Measurements from ENCODE around the gene KLHL29. TPM values are rescaled to one million over a fixed set of nuclear protein-coding genes. Genes with fewer than 3 reads are reported as not detected.

Gene KLHL29
- total RNA-seq, 1 donor from 2014 or later = 5.5 TPM

DNA sequence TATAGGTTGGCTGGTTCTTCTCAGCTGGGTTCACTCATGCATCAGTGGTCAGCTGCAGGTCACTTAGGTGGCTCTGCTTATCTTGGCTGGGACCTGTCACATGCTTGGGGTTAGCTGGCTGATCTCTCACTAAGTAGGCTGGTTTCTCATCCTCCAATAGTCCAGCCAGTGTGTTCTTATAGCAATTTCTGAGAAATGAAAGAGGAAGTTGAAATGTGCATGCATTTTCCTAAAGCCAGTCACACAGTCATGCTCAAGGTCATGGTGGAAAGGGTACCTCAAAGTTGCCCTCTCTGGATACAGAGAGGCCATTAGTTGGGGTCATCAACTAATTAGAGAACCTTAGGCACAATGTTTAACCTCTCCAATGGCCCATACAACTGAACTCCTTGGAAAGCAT, 64.4 kb downstream of the KLHL29 start:
- H3K27ac ChIP-seq (ENCODE audit: low read depth, low read length) = no peak overlapping the region

DNA sequence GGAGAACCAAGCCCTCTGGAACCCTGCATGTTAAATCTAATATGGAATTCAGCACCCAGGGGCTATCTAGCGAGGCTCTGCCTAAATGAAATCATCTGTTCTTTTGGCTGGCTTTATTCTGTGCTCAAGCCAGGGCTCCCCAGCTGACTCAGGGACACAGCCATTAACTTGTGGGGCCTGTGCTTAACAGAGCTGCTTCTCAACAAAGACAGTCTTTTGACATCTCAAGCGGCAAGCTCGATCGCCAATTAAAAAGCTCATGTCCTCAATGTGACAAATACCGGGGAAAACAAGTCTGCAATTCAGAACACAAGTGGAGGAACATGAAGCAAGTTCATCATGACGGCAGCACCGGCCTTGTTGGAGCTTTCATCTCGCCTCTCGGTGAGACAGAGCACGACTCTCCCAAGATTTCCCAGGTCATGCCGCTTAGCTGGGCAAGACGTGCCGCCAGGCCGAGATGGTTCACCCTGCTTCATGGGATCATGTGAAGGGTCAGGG, 64.9 kb downstream of the KLHL29 start:
- FAIRE-seq = no peak

More for the DNA sequence above, 64.4 kb downstream of the KLHL29 start:
- no peaks in the 10 kb centered on the region for H3K9me3 Mint-ChIP-seq (ENCODE audit: unreplicated experiment)
- peaks cover 15% of the 10 kb centered on the region for H3K27me3 ChIP-seq (ENCODE audit: insufficient read depth, low read length)
- H3K4me3 Mint-ChIP-seq (ENCODE audit: unreplicated experiment) = no peak overlapping the region
- peaks cover 16% of the 10 kb centered on the region for H3K4me1 ChIP-seq (ENCODE audit: insufficient read depth, low read length)
- no peak overlapping the region for H3K9ac ChIP-seq (ENCODE audit: low read length)
- H3K36me3 Mint-ChIP-seq (ENCODE audit: low read depth, unreplicated experiment) = no peaks in the 10 kb centered on the region
- no peak overlapping the region for H3K4me2 ChIP-seq (ENCODE audit: low read length)
- peaks cover 34% of the 10 kb centered on the region for H3K27me3 Mint-ChIP-seq (ENCODE audit: low read depth, unreplicated experiment)
- no peaks in the 10 kb centered on the region for H3K36me3 ChIP-seq (ENCODE audit: insufficient read depth, low read length)
- DNase-seq (ENCODE audit: low read depth) (no peak), FAIRE-seq (no peak)
- peaks cover 26% of the 10 kb centered on the region for H3K4me1 Mint-ChIP-seq (ENCODE audit: low read depth, unreplicated experiment)
- H3K27ac Mint-ChIP-seq (ENCODE audit: unreplicated experiment) = no peak overlapping the region
- TF ChIP-seq, protein P1, sequence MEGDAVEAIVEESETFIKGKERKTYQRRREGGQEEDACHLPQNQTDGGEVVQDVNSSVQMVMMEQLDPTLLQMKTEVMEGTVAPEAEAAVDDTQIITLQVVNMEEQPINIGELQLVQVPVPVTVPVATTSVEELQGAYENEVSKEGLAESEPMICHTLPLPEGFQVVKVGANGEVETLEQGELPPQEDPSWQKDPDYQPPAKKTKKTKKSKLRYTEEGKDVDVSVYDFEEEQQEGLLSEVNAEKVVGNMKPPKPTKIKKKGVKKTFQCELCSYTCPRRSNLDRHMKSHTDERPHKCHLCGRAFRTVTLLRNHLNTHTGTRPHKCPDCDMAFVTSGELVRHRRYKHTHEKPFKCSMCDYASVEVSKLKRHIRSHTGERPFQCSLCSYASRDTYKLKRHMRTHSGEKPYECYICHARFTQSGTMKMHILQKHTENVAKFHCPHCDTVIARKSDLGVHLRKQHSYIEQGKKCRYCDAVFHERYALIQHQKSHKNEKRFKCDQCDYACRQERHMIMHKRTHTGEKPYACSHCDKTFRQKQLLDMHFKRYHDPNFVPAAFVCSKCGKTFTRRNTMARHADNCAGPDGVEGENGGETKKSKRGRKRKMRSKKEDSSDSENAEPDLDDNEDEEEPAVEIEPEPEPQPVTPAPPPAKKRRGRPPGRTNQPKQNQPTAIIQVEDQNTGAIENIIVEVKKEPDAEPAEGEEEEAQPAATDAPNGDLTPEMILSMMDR (IDR thresholded peaks at IDR 0.05; ENCODE audit: insufficient read depth, low read depth, low read length) = no peak
- TF ChIP-seq EZH2 (IDR thresholded peaks at IDR 0.05; ENCODE audit: insufficient read depth, low read length) = no peak
- no peak overlapping the region for H3K4me3 ChIP-seq (ENCODE audit: insufficient read depth, low read depth, low read length)
- no peak overlapping the region for H2AFZ ChIP-seq (ENCODE audit: low read depth, low read length)
- H3K9me3 ChIP-seq (ENCODE audit: insufficient read depth, low read depth, low read length) = no peaks in the 10 kb centered on the region
- H4K20me1 ChIP-seq (ENCODE audit: insufficient read depth, low read length) = peaks cover 4% of the 10 kb centered on the region
- H3K79me2 ChIP-seq (ENCODE audit: insufficient read depth, low read length) = no peaks in the 10 kb centered on the region

DNA sequence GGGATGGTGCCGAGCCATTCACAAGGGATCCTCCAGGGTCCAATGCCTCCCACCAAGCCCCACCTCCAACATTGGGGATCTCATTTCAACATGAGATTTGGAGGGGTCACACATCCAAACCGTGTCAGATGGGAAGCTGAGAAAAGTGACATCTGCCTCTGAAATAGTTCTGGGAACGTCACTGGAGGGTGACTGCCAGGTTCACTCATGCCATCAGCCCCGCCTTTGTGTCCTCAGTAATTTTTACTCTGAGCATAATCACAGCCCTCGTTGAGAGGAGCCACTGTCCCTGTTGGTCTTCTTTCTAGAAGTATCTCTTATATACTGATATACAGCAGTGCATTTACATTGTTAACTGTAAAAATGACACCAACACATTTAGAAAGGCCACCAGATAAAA, 67.4 kb downstream of the KLHL29 start:
- no peaks in the 10 kb centered on the region for H4K20me1 ChIP-seq (ENCODE audit: insufficient read depth, low read length)
- H3K9me3 ChIP-seq (ENCODE audit: insufficient read depth, low read depth, low read length) = no peaks in the 10 kb centered on the region
- H3K36me3 ChIP-seq (ENCODE audit: insufficient read depth, low read length) = no peaks in the 10 kb centered on the region
- TF ChIP-seq, protein P1 (IDR thresholded peaks at IDR 0.05; ENCODE audit: insufficient read depth, low read depth, low read length) = no peak
- no peak for TF ChIP-seq EZH2 (IDR thresholded peaks at IDR 0.05; ENCODE audit: insufficient read depth, low read length)
- no peaks in the 10 kb centered on the region for H3K9me3 Mint-ChIP-seq (ENCODE audit: unreplicated experiment)
- no peak overlapping the region for H3K27ac Mint-ChIP-seq (ENCODE audit: unreplicated experiment)
- peaks cover 32% of the 10 kb centered on the region for H3K27me3 Mint-ChIP-seq (ENCODE audit: low read depth, unreplicated experiment)
- FAIRE-seq (no peak), DNase-seq (ENCODE audit: low read depth) (no peak)
- peaks cover 4% of the 10 kb centered on the region for H3K27me3 ChIP-seq (ENCODE audit: insufficient read depth, low read length)
- peaks cover 11% of the 10 kb centered on the region for H3K4me1 ChIP-seq (ENCODE audit: insufficient read depth, low read length)
- H3K4me1 Mint-ChIP-seq (ENCODE audit: low read depth, unreplicated experiment) = peaks cover 25% of the 10 kb centered on the region
- H3K36me3 Mint-ChIP-seq (ENCODE audit: low read depth, unreplicated experiment) = peaks cover 2% of the 10 kb centered on the region
- peak overlapping the region; percentile 72 for H3K4me2 ChIP-seq (ENCODE audit: low read length)
- H3K4me3 ChIP-seq (ENCODE audit: insufficient read depth, low read depth, low read length) = no peak overlapping the region
- no peak overlapping the region for H2AFZ ChIP-seq (ENCODE audit: low read depth, low read length)
- no peak overlapping the region for H3K9ac ChIP-seq (ENCODE audit: low read length)
- H3K79me2 ChIP-seq (ENCODE audit: insufficient read depth, low read length) = no peaks in the 10 kb centered on the region
- H3K4me3 Mint-ChIP-seq (ENCODE audit: unreplicated experiment) = no peak overlapping the region
- H3K27ac ChIP-seq (ENCODE audit: low read depth, low read length) = no peak overlapping the region

More for the DNA sequence above, 64.9 kb downstream of the KLHL29 start:
- no peak overlapping the region for H3K4me3 Mint-ChIP-seq (ENCODE audit: unreplicated experiment)
- H3K27ac ChIP-seq (ENCODE audit: low read depth, low read length) = no peak overlapping the region
- peaks cover 34% of the 10 kb centered on the region for H3K27me3 Mint-ChIP-seq (ENCODE audit: low read depth, unreplicated experiment)
- DNase-seq (ENCODE audit: low read depth) = no peak
- H3K4me2 ChIP-seq (ENCODE audit: low read length) = no peak overlapping the region
- peaks cover 16% of the 10 kb centered on the region for H3K4me1 ChIP-seq (ENCODE audit: insufficient read depth, low read length)
- TF ChIP-seq, protein P1 (IDR thresholded peaks at IDR 0.05; ENCODE audit: insufficient read depth, low read depth, low read length) = no peak
- TF ChIP-seq EZH2 (IDR thresholded peaks at IDR 0.05; ENCODE audit: insufficient read depth, low read length) = no peak
- H3K36me3 Mint-ChIP-seq (ENCODE audit: low read depth, unreplicated experiment) = no peaks in the 10 kb centered on the region
- H4K20me1 ChIP-seq (ENCODE audit: insufficient read depth, low read length) = peaks cover 4% of the 10 kb centered on the region
- H3K27me3 ChIP-seq (ENCODE audit: insufficient read depth, low read length) = peaks cover 15% of the 10 kb centered on the region
- no peaks in the 10 kb centered on the region for H3K79me2 ChIP-seq (ENCODE audit: insufficient read depth, low read length)
- no peak overlapping the region for H2AFZ ChIP-seq (ENCODE audit: low read depth, low read length)
- peaks cover 29% of the 10 kb centered on the region for H3K4me1 Mint-ChIP-seq (ENCODE audit: low read depth, unreplicated experiment)
- no peak overlapping the region for H3K4me3 ChIP-seq (ENCODE audit: insufficient read depth, low read depth, low read length)
- H3K27ac Mint-ChIP-seq (ENCODE audit: unreplicated experiment) = no peak overlapping the region
- no peaks in the 10 kb centered on the region for H3K9me3 ChIP-seq (ENCODE audit: insufficient read depth, low read depth, low read length)
- no peak overlapping the region for H3K9ac ChIP-seq (ENCODE audit: low read length)
- H3K36me3 ChIP-seq (ENCODE audit: insufficient read depth, low read length) = no peaks in the 10 kb centered on the region
- no peaks in the 10 kb centered on the region for H3K9me3 Mint-ChIP-seq (ENCODE audit: unreplicated experiment)
